H1 (cell line): ENCODE measurements around the gene KRT6C. TPM values are rescaled to one million over a fixed set of nuclear protein-coding genes. Genes with fewer than 3 reads are reported as not detected.

ENCODE experiments used
- CTCF ChIA-PET: fragments of 300-600 bp; sonication (Branson Sonifier 250); formaldehyde crosslinking; loops from one replicate; lab custom pipeline; 2021; ENCODE audit not compliant: partially characterized antibody; lab: Charles Lee
- POLR2A ChIA-PET: fragments of 300-600 bp; sonication (Branson Sonifier 250); formaldehyde crosslinking; loops from one replicate; lab custom pipeline; 2021; ENCODE audit warnings: inconsistent platforms; ENCODE audit not compliant: partially characterized antibody; lab: Charles Lee
- DNase-seq, 2 experiments: peaks; one replicate each; pipeline versions ENCODE4 v3.0.0 to v3.0.0-alpha.2; 2010 to 2022; ENCODE audit warnings: low spot score in 2 of 2, low read depth in 1 of 2, mixed read lengths in 1 of 2
- FAIRE-seq: peaks from 2 replicates; lab custom pipeline; 2011; peaks lifted over from hg19 to GRCh38; lab: Jason Lieb, UNC
- H2AFZ ChIP-seq: 2 replicates; pipeline ENCODE4 v1.8.1; 2012; ENCODE audit warnings: low read length, inconsistent platforms
- H2AK5ac ChIP-seq: 2 replicates; pipeline ENCODE4 v1.6.1; 2013; ENCODE audit warnings: low read depth, low read length
- H2BK120ac ChIP-seq: replicated peaks from 2 replicates; pipeline ENCODE3; 2013; ENCODE audit warnings: low read depth, low read length, inconsistent platforms
- H2BK12ac ChIP-seq: 2 replicates; pipeline ENCODE4 v1.6.1; 2013; ENCODE audit warnings: low read depth, low read length
- H2BK15ac ChIP-seq: 2 replicates; pipeline ENCODE4 v1.6.1; 2013; ENCODE audit warnings: low read length
- H2BK20ac ChIP-seq: 2 replicates; pipeline ENCODE4 v1.6.1; 2013; ENCODE audit warnings: low read length
- H2BK5ac ChIP-seq: 2 replicates; pipeline ENCODE4 v1.6.1; 2013; ENCODE audit warnings: low read depth, low read length
- H3K14ac ChIP-seq: 2 replicates; pipeline ENCODE4 v1.6.1; 2013; ENCODE audit warnings: inconsistent platforms; ENCODE audit not compliant: insufficient read length
- H3K18ac ChIP-seq: 2 replicates; pipeline ENCODE4 v1.6.1; 2013; ENCODE audit warnings: low read length; ENCODE audit errors: extremely low read depth
- H3K23ac ChIP-seq: 2 replicates; pipeline ENCODE4 v1.6.1; 2013; ENCODE audit warnings: inconsistent platforms; ENCODE audit not compliant: insufficient read length
- H3K23me2 ChIP-seq: 2 replicates; pipeline ENCODE4 v1.6.1; 2013; ENCODE audit warnings: low read depth, low read length
- H3K27ac ChIP-seq: 2 replicates; pipeline ENCODE4 v1.6.1; 2011; ENCODE audit warnings: low read depth, low read length, inconsistent platforms
- H3K27me3 ChIP-seq, 4 experiments: replicated peaks in 1 of 4; 1 replicate in 1 of 4; 2 replicates in 3 of 4; pipeline versions ENCODE4 v1.6.1 to v1.8.1; 2011 to 2013; ENCODE audit warnings: low read length in 3 of 4, mild to moderate bottlenecking in 3 of 4, inconsistent platforms in 2 of 4, mixed read lengths in 2 of 4, moderate library complexity in 1 of 4; ENCODE audit not compliant: control insufficient read depth in 3 of 4, insufficient read depth in 3 of 4; ENCODE audit errors: extremely low read depth in 1 of 4
- H3K36me3 ChIP-seq, 4 experiments: 2 replicates each; pipeline versions ENCODE4 v1.6.1 to v1.8.1; 2011 to 2013; ENCODE audit warnings: mild to moderate bottlenecking in 4 of 4, low read length in 3 of 4, moderate library complexity in 2 of 4, control low read depth in 1 of 4, inconsistent platforms in 1 of 4; ENCODE audit not compliant: insufficient read depth in 4 of 4, control insufficient read depth in 2 of 4
- H3K4ac ChIP-seq: replicated peaks from 2 replicates; pipeline ENCODE3; 2013; ENCODE audit warnings: low read length, low read depth, mixed read lengths, inconsistent platforms; ENCODE audit not compliant: insufficient read length
- H3K4me1 ChIP-seq, 4 experiments: replicated peaks in 1 of 4; 1 replicate in 1 of 4; 2 replicates in 3 of 4; pipeline versions ENCODE4 v1.6.1 to v1.8.1; 2011 to 2013; ENCODE audit warnings: low read length in 3 of 4, inconsistent platforms in 2 of 4, mixed read lengths in 1 of 4; ENCODE audit not compliant: insufficient read depth in 4 of 4, control insufficient read depth in 3 of 4
- H3K4me2 ChIP-seq, 2 experiments: 2 replicates each; pipeline versions ENCODE4 v1.6.1 to v1.8.1; 2011 to 2013; ENCODE audit warnings: low read depth in 2 of 2, low read length in 2 of 2, control low read depth in 1 of 2, inconsistent platforms in 1 of 2, mild to moderate bottlenecking in 1 of 2; ENCODE audit not compliant: insufficient read depth in 1 of 2
- H3K4me3 ChIP-seq, 4 experiments: fragments of 200-600, 300-600 bp in 1 of 4; sonication (generic), shearing (Covaris generic), sonication (Bioruptor Twin) in 1 of 4; 2 replicates each; pipeline versions ENCODE4 v1.5.1 to v1.8.1; 2011 to 2016; ENCODE audit warnings: low read length in 4 of 4, low read depth in 3 of 4, control low read depth in 2 of 4, inconsistent platforms in 2 of 4, mild to moderate bottlenecking in 2 of 4, mixed read lengths in 1 of 4, moderate library complexity in 1 of 4; ENCODE audit not compliant: insufficient read depth in 2 of 4; ENCODE audit errors: extremely low read depth in 1 of 4
- H3K56ac ChIP-seq: replicated peaks from 2 replicates; pipeline ENCODE3; 2013; ENCODE audit warnings: low read depth, mild to moderate bottlenecking, mixed read lengths, low read length, inconsistent platforms; ENCODE audit not compliant: insufficient read length
- H3K79me1 ChIP-seq: 2 replicates; pipeline ENCODE4 v1.6.1; 2013; ENCODE audit warnings: low read depth, low read length, control low read depth
- H3K79me2 ChIP-seq, 2 experiments: 2 replicates each; pipeline versions ENCODE4 v1.6.1 to v1.8.1; 2012 to 2013; ENCODE audit warnings: low read length in 2 of 2, mild to moderate bottlenecking in 2 of 2, inconsistent platforms in 1 of 2; ENCODE audit not compliant: insufficient read depth in 2 of 2, control insufficient read depth in 1 of 2
- H3K9ac ChIP-seq, 4 experiments: replicated peaks in 1 of 4; 1 replicate in 1 of 4; 2 replicates in 3 of 4; pipeline versions ENCODE4 v1.6.1 to v1.8.1; 2011 to 2013; ENCODE audit warnings: low read depth in 3 of 4, low read length in 3 of 4, control low read depth in 2 of 4, mild to moderate bottlenecking in 2 of 4, moderate library complexity in 2 of 4, inconsistent platforms in 1 of 4; ENCODE audit errors: extremely low read depth in 1 of 4
- H3K9me3 ChIP-seq, 2 experiments: 2 replicates each; pipeline versions ENCODE4 v1.6.1 to v1.8.1; 2012 to 2013; ENCODE audit warnings: mild to moderate bottlenecking in 2 of 2, moderate library complexity in 2 of 2, control low read depth in 1 of 2, inconsistent platforms in 1 of 2, low read depth in 1 of 2, low read length in 1 of 2, mixed read lengths in 1 of 2; ENCODE audit not compliant: insufficient read depth in 2 of 2
- H4K20me1 ChIP-seq, 2 experiments: replicated peaks in 1 of 2; 2 replicates each; pipeline versions ENCODE3 to v1.8.1; 2011 to 2013; ENCODE audit warnings: inconsistent platforms in 2 of 2, low read length in 2 of 2, mild to moderate bottlenecking in 1 of 2; ENCODE audit not compliant: insufficient read depth in 2 of 2, control insufficient read depth in 1 of 2
- H4K5ac ChIP-seq: 2 replicates; pipeline ENCODE4 v1.6.1; 2013; ENCODE audit warnings: low read length, low read depth, mixed read lengths, inconsistent platforms; ENCODE audit not compliant: insufficient read length
- H4K8ac ChIP-seq: 2 replicates; pipeline ENCODE4 v1.8.0; 2013; ENCODE audit warnings: mild to moderate bottlenecking, moderate library complexity, low read length, inconsistent platforms; ENCODE audit not compliant: insufficient read depth; ENCODE audit errors: extremely low read depth
- H4K91ac ChIP-seq: replicated peaks from 2 replicates; pipeline ENCODE3; 2013; ENCODE audit warnings: low read length, mixed read lengths, inconsistent platforms; ENCODE audit not compliant: insufficient read length
- EGR1 ChIP-seq: IDR thresholded peaks from 2 replicates; pipeline ENCODE4 v1.6.1; 2011; ENCODE audit warnings: low read depth, low read length, borderline replicate concordance
- FOSL1 ChIP-seq: IDR thresholded peaks from 2 replicates; pipeline ENCODE4 v1.6.1; 2011; ENCODE audit warnings: mild to moderate bottlenecking, low read depth, low read length, moderate library complexity; ENCODE audit not compliant: insufficient read depth
- GABPA ChIP-seq: IDR thresholded peaks from 2 replicates; pipeline ENCODE4 v1.6.1; 2011; ENCODE audit warnings: mild to moderate bottlenecking, low read length, moderate library complexity, borderline replicate concordance; ENCODE audit not compliant: insufficient read depth
- HDAC6 ChIP-seq: IDR thresholded peaks from one replicate; pipeline ENCODE4 v1.7.1; 2012; ENCODE audit warnings: low read depth, mild to moderate bottlenecking, inconsistent platforms, low read length, moderate library complexity
- KDM4A ChIP-seq: IDR thresholded peaks from one replicate; pipeline ENCODE4 v1.7.1; 2012; ENCODE audit warnings: low read depth, mild to moderate bottlenecking, moderate library complexity, low read length, inconsistent platforms; ENCODE audit not compliant: severe bottlenecking
- MAFK ChIP-seq: IDR thresholded peaks from 2 replicates; pipeline ENCODE4 v1.6.1; 2012; ENCODE audit warnings: low read depth, mild to moderate bottlenecking, improper control_type of control experiment, low read length
- NANOG ChIP-seq: IDR thresholded peaks from 2 replicates; pipeline ENCODE4 v1.6.1; 2011; ENCODE audit warnings: low read length, low read depth, mild to moderate bottlenecking, inconsistent platforms; ENCODE audit not compliant: insufficient read depth, poor library complexity, severe bottlenecking
- NRF1 ChIP-seq: IDR thresholded peaks from 2 replicates; pipeline ENCODE4 v1.6.1; 2011; ENCODE audit warnings: mild to moderate bottlenecking, low read depth, low read length, improper control_type of control experiment
- RAD21 ChIP-seq, 2 experiments: IDR thresholded peaks in 1 of 2; conservative IDR thresholded peaks in 1 of 2; 2 replicates each; pipeline ENCODE4 v1.6.1; 2011; ENCODE audit warnings: low read depth in 2 of 2, low read length in 2 of 2, improper control_type of control experiment in 1 of 2, inconsistent platforms in 1 of 2, mild to moderate bottlenecking in 1 of 2, moderate library complexity in 1 of 2
- SIRT6 ChIP-seq: IDR thresholded peaks from one replicate; pipeline ENCODE4 v1.7.1; 2012; ENCODE audit warnings: low read length, inconsistent platforms
- SRF ChIP-seq: IDR thresholded peaks from 2 replicates; pipeline ENCODE4 v1.6.1; 2011; ENCODE audit warnings: mild to moderate bottlenecking, low read depth, low read length, moderate library complexity
- TEAD4 ChIP-seq: IDR thresholded peaks from 2 replicates; pipeline ENCODE4 v1.6.1; 2012; ENCODE audit warnings: low read depth, low read length, inconsistent platforms, mixed read lengths
- YY1 ChIP-seq: IDR thresholded peaks from 2 replicates; pipeline ENCODE4 v1.6.1; 2011; ENCODE audit warnings: low read depth, mild to moderate bottlenecking, low read length
- WGBS, 2 experiments: shearing (Covaris generic) in 1 of 2; methylation state at CpG; one replicate each; pipeline versions ENCODE4 v1.1.6 to v1.1.7; 2013 to 2015; ENCODE audit warnings: low lambda C conversion rate in 2 of 2, mixed read lengths in 2 of 2, inconsistent platforms in 1 of 2, low coverage in 1 of 2, missing lambda C conversion rate in 1 of 2; ENCODE audit not compliant: insufficient replicate concordance in 2 of 2, insufficient coverage in 1 of 2, insufficient read length in 1 of 2; ENCODE audit errors: extremely low coverage in 1 of 2, missing lambda C conversion rate in 1 of 2; 5-methylcytosine and 5-hydroxymethylcytosine counted together
- polyA plus RNA-seq, 7 experiments: library from polyadenylated mRNA; depleted of rRNA in 3 of 7; stranded (reverse) in 5 of 7; unstranded in 2 of 7; fragments of >200 nt in 5 of 7; fragments of 200-250 nt in 2 of 7; gene quantifications; 1 replicate in 5 of 7; 2 replicates in 1 of 7; 4 replicates in 1 of 7; pipeline versions ENCODE4 v1.2.1 to v1.2.3, GENCODE V29; 2011 to 2013; ENCODE audit warnings: missing spikeins in 2 of 7, mixed read lengths in 2 of 7
- total RNA-seq: library from RNA; stranded (reverse); fragmentation: NEBNext Ultra II Directional; extraction: Animal tissue kit (Norgen Biotek cat#: 25700); gene quantifications from 2 replicates; pipeline ENCODE4 v1.2.1, GENCODE V29; 2021
- TF ChIP-seq, protein P1 (sequence below): IDR thresholded peaks from 2 replicates; pipeline ENCODE4 v1.6.1; 2011; ENCODE audit warnings: low read depth, mild to moderate bottlenecking, low read length; ENCODE audit not compliant: insufficient read depth

KRT6C gene
- total and polyA plus RNA-seq, 2 of the 8 experiments (the other 6 are each of a cell fraction or from before 2014, with no cell fraction given), result not detected

DNA sequence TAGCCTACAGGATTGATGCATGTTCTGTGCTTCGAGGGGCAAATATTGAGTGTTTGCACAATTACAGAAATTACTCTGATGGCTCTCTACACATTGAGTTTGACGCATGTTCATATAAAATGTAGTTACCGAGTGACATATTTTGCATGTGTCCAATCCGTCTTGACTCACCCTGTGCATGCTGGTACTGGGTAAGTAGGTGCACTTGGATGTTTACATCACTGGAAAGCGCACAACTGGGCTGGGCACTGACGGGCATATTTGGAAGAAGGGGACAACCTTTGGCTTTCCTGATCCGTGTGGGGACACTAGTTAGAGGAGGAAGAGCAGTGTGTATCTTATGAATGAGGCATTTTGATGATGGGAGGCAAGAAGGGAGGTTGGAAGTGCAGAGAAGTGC lies 24.4 kb upstream of the KRT6C start:
- WGBS, 2 experiments, result 95% methylated on average over 7 of the region's 7 CpGs; no CpG with 5 or more reads in 1 of the 2 experiments
- Histone ChIP-seq H3K9ac (no peak overlapping the region), H2BK120ac (no peak overlapping the region), H3K23ac (no peak overlapping the region), H3K9me3 (no peaks in the 10 kb centered on the region), H2BK15ac (0 out of 2 replicates have a peak overlapping the region, but pooled peaks have one; percentile 73), H2BK12ac (no peak overlapping the region), H3K27ac (no peak overlapping the region), H3K18ac (no peak overlapping the region), H3K36me3 (no peaks in the 10 kb centered on the region), H2AFZ (no peak overlapping the region), H4K5ac (no peak overlapping the region), H3K23me2 (no peaks in the 10 kb centered on the region; the same call in 1 of the 2 replicates), H2BK20ac (no peak overlapping the region), H3K4ac (no peak overlapping the region), H3K4me3 (no peak overlapping the region), H4K91ac (no peak overlapping the region), H3K4me1 (peaks cover 5 to 10% (median 8%) of the 10 kb centered on the region in 4 experiments; a peak in 6 of 7 replicates), H3K4me2 (no peak overlapping the region), H3K79me2 (no peaks in the 10 kb centered on the region), H2BK5ac (no peak overlapping the region), H3K79me1 (no peaks in the 10 kb centered on the region), H3K14ac (no peak overlapping the region), H3K27me3 (no peaks in the 10 kb centered on the region; a peak in 1 of 7 replicates), H4K8ac (no peak overlapping the region), H4K20me1 (no peaks in the 10 kb centered on the region), H2AK5ac (no peak overlapping the region), H3K56ac (no peak overlapping the region)
- ChIA-PET POLR2A (no interaction called here), CTCF (interaction anchor here (1.2 to 1.6 kb wide), 2 partner anchors 21 to 163 kb away, joined by 3 read pairs; no protein-coding TSS in a partner anchor)
- DNase-seq (no peak), FAIRE-seq (no peak)
- no peak for TF ChIP-seq SIRT6
- no peak for TF ChIP-seq GABPA
- no peak for TF ChIP-seq HDAC6
- TF ChIP-seq RAD21 (IDR thresholded peaks at IDR 0.05 in 1 of 2, conservative IDR thresholded peaks at IDR 0.05 in 1 of 2; ENCODE audit: low read depth in 2 of 2, low read length in 2 of 2), result no peak
- no peak for TF ChIP-seq NRF1
- no peak for TF ChIP-seq NANOG
- no peak for TF ChIP-seq YY1
- TF ChIP-seq, protein P1, sequence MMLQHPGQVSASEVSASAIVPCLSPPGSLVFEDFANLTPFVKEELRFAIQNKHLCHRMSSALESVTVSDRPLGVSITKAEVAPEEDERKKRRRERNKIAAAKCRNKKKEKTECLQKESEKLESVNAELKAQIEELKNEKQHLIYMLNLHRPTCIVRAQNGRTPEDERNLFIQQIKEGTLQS, result no peak
- no peak for TF ChIP-seq TEAD4
- no peak for TF ChIP-seq MAFK
- no peak for TF ChIP-seq KDM4A
- no peak for TF ChIP-seq FOSL1
- TF ChIP-seq SRF, result no peak
- no peak for TF ChIP-seq EGR1
